Prostate gland (tissue), 2 donors: ENCODE data around the gene AFDN.

Experiments
- CTCF ChIP-seq, 4 experiments: fragments of 200-600 bp in 2 of 4; fragments of 450-650 bp in 2 of 4; sonication (generic) in 2 of 4; IDR thresholded peaks; 1 replicate in 3 of 4; 2 replicates in 1 of 4; pipeline ENCODE4 v1.5.1; 2016 to 2019; ENCODE audit warnings: antibody characterized with exemption in 4 of 4, mild to moderate bottlenecking in 2 of 4, moderate library complexity in 2 of 4
- POLR2A ChIP-seq: fragments of 450-650 bp; IDR thresholded peaks from one replicate; pipeline ENCODE4 v1.6.1; 2016; ENCODE audit warnings: antibody characterized with exemption, mild to moderate bottlenecking

GRCh38 chr6:167925026-167925425, 98.3 kb downstream of the AFDN start:
- TF ChIP-seq CTCF (IDR thresholded peaks at IDR 0.05) = no peak
- no peak for TF ChIP-seq POLR2A
